Skeletal muscle tissue (tissue), 4 donors: ENCODE measurements around the gene CHMP4A. TPM values are rescaled to one million over a fixed set of nuclear protein-coding genes. Genes with fewer than 3 reads are reported as not detected.
"Not testable (repeated sequence)": the region's sequence is repeated elsewhere in the genome, so short reads cannot be mapped to it uniquely, and the experiment has no call there.

Experiments used
- H3K27ac ChIP-seq: one replicate; pipeline ENCODE4 v1.7.0; 2013; ENCODE audit warnings: mild to moderate bottlenecking, low read depth, low read length, inconsistent platforms
- H3K27me3 ChIP-seq, 3 donors: one replicate each; pipeline ENCODE4 v1.7.0; 2013; ENCODE audit warnings: low read length in 3 of 3; ENCODE audit not compliant: control insufficient read depth in 3 of 3, insufficient read depth in 3 of 3
- H3K36me3 ChIP-seq, 3 donors: one replicate each; pipeline ENCODE4 v1.7.0; 2013; ENCODE audit warnings: low read length in 3 of 3; ENCODE audit not compliant: control insufficient read depth in 3 of 3, insufficient read depth in 3 of 3
- H3K4me1 ChIP-seq, 3 donors: one replicate each; pipeline ENCODE4 v1.7.0; 2013; ENCODE audit warnings: low read length in 3 of 3, mild to moderate bottlenecking in 3 of 3; ENCODE audit not compliant: control insufficient read depth in 3 of 3, insufficient read depth in 3 of 3
- H3K4me3 ChIP-seq, 3 donors: one replicate each; pipeline ENCODE4 v1.7.0; 2013; ENCODE audit warnings: low read length in 3 of 3
- H3K9ac ChIP-seq, 3 donors: one replicate each; pipeline ENCODE4 v1.7.0; 2013; ENCODE audit warnings: low read length in 3 of 3, mild to moderate bottlenecking in 3 of 3, moderate library complexity in 2 of 3, low read depth in 1 of 3
- H3K9me3 ChIP-seq, 3 donors: one replicate each; pipeline ENCODE4 v1.7.0; 2013; ENCODE audit warnings: low read length in 3 of 3; ENCODE audit not compliant: control insufficient read depth in 3 of 3
- total RNA-seq: library from RNA; depleted of rRNA; stranded (reverse); fragments of >200 nt; gene quantifications from one replicate; pipeline ENCODE4 v1.2.3, GENCODE V29; 2014
- donor health status: Osteomylitis.

The CHMP4A gene
- total RNA-seq, 1 donor from 2014 or later = 29.2 TPM

- no peak overlapping the region for H3K4me3 ChIP-seq
- peaks cover 6 to 9% (median 6%) of the 10 kb centered on the region in 3 donors for H3K4me1 ChIP-seq
Measured at GRCh38 chr14:24247422-24247821, 34.1 kb upstream of the CHMP4A start.

GRCh38 chr14:24246765-24247212, 33.5 kb upstream of the CHMP4A start:
- Histone ChIP-seq H3K27ac (no peak overlapping the region), H3K9me3 (no peaks in the 10 kb centered on the region), H3K9ac (no peak overlapping the region), H3K36me3 (peaks cover 0 to 2% (median 0%) of the 10 kb centered on the region in 3 donors), H3K4me1 (peaks cover 8 to 11% (median 9%) of the 10 kb centered on the region in 3 donors), H3K4me3 (no peak overlapping the region), H3K27me3 (no peaks in the 10 kb centered on the region)

More at GRCh38 chr14:24247422-24247821, 34.1 kb upstream of the CHMP4A start:
- no peak overlapping the region for H3K27ac ChIP-seq
- H3K9ac ChIP-seq = no peak overlapping the region
- no peaks in the 10 kb centered on the region for H3K27me3 ChIP-seq
- H3K9me3 ChIP-seq = no peaks in the 10 kb centered on the region
- H3K36me3 ChIP-seq = peaks cover 0 to 2% (median 0%) of the 10 kb centered on the region in 3 donors

- H3K4me3 ChIP-seq, H3K9me3 ChIP-seq, H3K27me3 ChIP-seq, H3K27ac ChIP-seq, H3K9ac ChIP-seq, H3K36me3 ChIP-seq: not testable (repeated sequence)
- H3K4me1 ChIP-seq = peaks cover 21 to 26% (median 23%) of the 10 kb centered on the region in 3 donors
Measured at GRCh38 chr14:24245350-24245749, 32.1 kb upstream of the CHMP4A start.

- Histone ChIP-seq H3K9me3 (no peaks in the 10 kb centered on the region), H3K27ac (peak overlapping the region; percentile 100), H3K27me3 (no peaks in the 10 kb centered on the region), H3K36me3 (peaks cover 27 to 28% (median 28%) of the 10 kb centered on the region in 3 donors), H3K4me3 (peak overlapping the region; percentile 80 to 96 (median 96)), H3K4me1 (peaks cover 28 to 39% (median 37%) of the 10 kb centered on the region in 3 donors), H3K9ac (peak overlapping the region; percentile 95 to 99 (median 97))
Measured at GRCh38 chr14:24243336-24243836, 30.1 kb upstream of the CHMP4A start.

GRCh38 chr14:24241829-24242443, 28.6 kb upstream of the CHMP4A start:
- peak overlapping the region; percentile 95 to 99 (median 97) for H3K9ac ChIP-seq
- peaks cover 40 to 52% (median 49%) of the 10 kb centered on the region in 3 donors for H3K4me1 ChIP-seq
- peaks cover 39 to 43% (median 41%) of the 10 kb centered on the region in 3 donors for H3K36me3 ChIP-seq
- H3K4me3 ChIP-seq = peak overlapping the region; percentile 80 to 96 (median 96)
- H3K27ac ChIP-seq = peak overlapping the region; percentile 100
- H3K9me3 ChIP-seq = no peaks in the 10 kb centered on the region
- no peaks in the 10 kb centered on the region for H3K27me3 ChIP-seq

GRCh38 chr14:24240110-24240918, 27.0 kb upstream of the CHMP4A start:
- H3K9ac ChIP-seq = peak overlapping the region in 2 of 3 donors; percentile 51 to 99
- H3K4me1 ChIP-seq = peaks cover 44 to 65% (median 58%) of the 10 kb centered on the region in 3 donors

GRCh38 chr14:24238527-24239037, 25.3 kb upstream of the CHMP4A start:
- H3K27ac ChIP-seq = no peak overlapping the region
- H3K4me1 ChIP-seq = peaks cover 55 to 79% (median 71%) of the 10 kb centered on the region in 3 donors

More at GRCh38 chr14:24240110-24240918, 27.0 kb upstream of the CHMP4A start:
- Histone ChIP-seq H3K27me3 (no peaks in the 10 kb centered on the region), H3K36me3 (peaks cover 53 to 59% (median 58%) of the 10 kb centered on the region in 3 donors), H3K9me3 (no peaks in the 10 kb centered on the region), H3K27ac (peak overlapping the region; percentile 11), H3K4me3 (peak overlapping the region in 1 of 3 donors; percentile 1)

GRCh38 chr14:24238123-24238522, 24.8 kb upstream of the CHMP4A start:
- Histone ChIP-seq H3K4me1 (peaks cover 55 to 80% (median 71%) of the 10 kb centered on the region in 3 donors), H3K27ac (no peak overlapping the region), H3K4me3 (no peak overlapping the region), H3K9me3 (no peaks in the 10 kb centered on the region), H3K9ac (peak overlapping the region in 1 of 3 donors; percentile 10), H3K27me3 (no peaks in the 10 kb centered on the region), H3K36me3 (peaks cover 60 to 68% (median 66%) of the 10 kb centered on the region in 3 donors)

More at GRCh38 chr14:24238527-24239037, 25.3 kb upstream of the CHMP4A start:
- Histone ChIP-seq H3K9me3 (no peaks in the 10 kb centered on the region), H3K27me3 (no peaks in the 10 kb centered on the region), H3K4me3 (no peak overlapping the region), H3K36me3 (peaks cover 60 to 68% (median 66%) of the 10 kb centered on the region in 3 donors), H3K9ac (no peak overlapping the region)

GRCh38 chr14:24237463-24237955, 24.2 kb upstream of the CHMP4A start:
- H3K9me3 ChIP-seq = no peaks in the 10 kb centered on the region
- H3K27me3 ChIP-seq = no peaks in the 10 kb centered on the region
- H3K4me1 ChIP-seq = peaks cover 55 to 86% (median 74%) of the 10 kb centered on the region in 3 donors
- no peak overlapping the region for H3K4me3 ChIP-seq
- peak overlapping the region in 2 of 3 donors; percentile 10 to 35 for H3K9ac ChIP-seq
- peaks cover 60 to 68% (median 66%) of the 10 kb centered on the region in 3 donors for H3K36me3 ChIP-seq
- no peak overlapping the region for H3K27ac ChIP-seq
